ENCODE measurements around the gene MEX3D.

- TF ChIP-seq CTCF (IDR thresholded peaks at IDR 0.05; ENCODE audit: insufficient read depth, low read length) (no peak), REST (IDR thresholded peaks at IDR 0.05; ENCODE audit: insufficient replicate concordance, low read depth) (no peak), POLR2AphosphoS5 (IDR thresholded peaks at IDR 0.05; ENCODE audit: low read depth) (no peak), SPI1 (IDR thresholded peaks at IDR 0.05; ENCODE audit: borderline replicate concordance, low read depth) (no peak)
Measured at GRCh38 chr19:1505012-1505411, 63.1 kb downstream of the MEX3D start.
